Fibroblast of peridontal ligament (primary cell): ENCODE results near the gene HHIP.

Source experiments
- DNase-seq: peaks from one replicate; pipeline ENCODE4 v3.0.0-alpha.2; 2010; ENCODE audit errors: extremely low read depth

Gene HHIP

GRCh38 chr4:144645631-144646522, at the start of gene HHIP:
TSS of gene HHIP (plus strand) at chr4:144646156. CDS start at chr4:144646676, 520 bp downstream.
- DNase-seq = peak; percentile 40

- no peak for DNase-seq
These were observed 48.8 kb upstream of the HHIP start for GRCh38 chr4:144597171-144597570.

GRCh38 chr4:144599621-144600020, 46.3 kb upstream of the HHIP start:
- DNase-seq = peak; percentile 66

DNA sequence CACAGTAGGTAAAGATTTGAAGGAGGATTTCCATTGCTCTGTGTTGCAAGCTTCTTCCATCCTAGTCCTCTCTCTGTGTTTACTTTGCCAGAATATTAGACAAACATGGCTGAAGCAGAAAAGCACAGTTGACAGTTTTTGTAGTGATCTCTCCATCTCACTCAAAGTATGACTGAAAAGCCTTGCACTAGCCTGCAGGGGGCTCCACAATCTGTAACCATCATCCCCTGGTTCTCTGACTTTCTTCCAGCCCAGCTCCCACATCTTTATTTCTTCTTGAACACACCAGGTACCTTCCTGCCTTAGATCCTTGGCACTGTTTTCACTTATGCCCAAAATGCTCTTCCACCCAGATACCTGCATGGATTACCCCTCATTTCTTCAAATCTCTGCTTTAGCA, 34.1 kb upstream of the HHIP start:
- DNase-seq = peak; percentile 8

- DNase-seq = peak; percentile 8
These were observed 30.9 kb upstream of the HHIP start for GRCh38 chr4:144614850-144615585.

- DNase-seq = no peak
These were observed 24.3 kb upstream of the HHIP start for GRCh38 chr4:144621681-144622080.

DNA sequence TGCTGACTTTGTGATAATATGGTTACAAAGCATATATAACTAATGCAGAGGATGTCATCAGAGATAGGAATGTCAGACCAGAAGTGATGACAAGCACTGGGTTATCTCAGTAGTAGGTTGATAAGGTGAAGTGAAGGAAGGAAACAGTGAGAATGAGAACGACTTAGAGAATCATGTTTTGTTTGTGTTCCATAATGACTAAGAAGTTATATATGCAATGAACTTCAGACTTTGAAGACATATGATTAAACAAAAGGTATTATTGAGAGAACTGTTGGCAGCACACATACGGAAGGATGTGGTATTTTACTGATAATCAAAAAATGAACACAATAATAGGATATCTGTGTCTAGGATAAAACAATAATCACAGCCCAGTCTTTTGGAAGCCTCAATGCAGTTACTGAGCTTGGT, 18.3 kb upstream of the HHIP start:
- no peak for DNase-seq

- no peak for DNase-seq
These were observed 12.7 kb upstream of the HHIP start for GRCh38 chr4:144633215-144633614.

DNA sequence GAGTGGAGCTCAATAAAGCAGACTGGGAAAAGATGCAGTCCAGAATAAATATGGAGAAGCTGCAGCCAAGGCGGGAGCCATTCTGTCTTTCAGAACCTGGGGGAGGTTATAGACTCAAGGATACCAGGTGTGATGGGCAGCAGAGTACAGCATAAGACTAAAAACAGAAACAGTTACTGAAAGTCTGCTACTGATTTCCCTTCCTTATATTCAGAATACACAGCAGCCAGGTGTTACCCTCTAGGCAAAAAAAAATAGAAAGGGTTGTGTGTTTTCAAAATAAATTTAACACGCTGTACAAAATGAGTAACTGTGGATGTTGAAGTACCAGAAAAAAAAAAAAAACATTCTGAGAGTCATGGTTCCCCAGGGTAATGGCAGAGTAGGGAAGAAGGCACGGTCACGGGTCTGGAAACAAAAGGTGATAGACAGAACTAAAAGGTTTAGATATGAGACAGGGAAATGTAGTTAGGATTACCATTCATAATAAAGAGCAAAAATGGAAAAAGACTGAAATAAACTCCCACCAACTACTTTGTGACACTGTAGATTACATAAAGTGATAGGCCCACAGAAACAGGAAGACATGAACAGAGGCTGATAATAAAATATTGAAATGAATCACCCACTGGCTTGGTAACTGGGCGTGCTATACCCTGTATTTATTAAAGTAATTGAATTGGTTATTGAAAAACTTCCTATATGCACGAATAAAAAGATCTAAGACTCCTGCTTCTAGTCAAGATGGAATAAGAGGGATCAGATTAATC, 10.8 kb upstream of the HHIP start:
- DNase-seq = no peak

- no peak for DNase-seq
These were observed 1.4 kb upstream of the HHIP start for GRCh38 chr4:144644368-144645101.

DNA sequence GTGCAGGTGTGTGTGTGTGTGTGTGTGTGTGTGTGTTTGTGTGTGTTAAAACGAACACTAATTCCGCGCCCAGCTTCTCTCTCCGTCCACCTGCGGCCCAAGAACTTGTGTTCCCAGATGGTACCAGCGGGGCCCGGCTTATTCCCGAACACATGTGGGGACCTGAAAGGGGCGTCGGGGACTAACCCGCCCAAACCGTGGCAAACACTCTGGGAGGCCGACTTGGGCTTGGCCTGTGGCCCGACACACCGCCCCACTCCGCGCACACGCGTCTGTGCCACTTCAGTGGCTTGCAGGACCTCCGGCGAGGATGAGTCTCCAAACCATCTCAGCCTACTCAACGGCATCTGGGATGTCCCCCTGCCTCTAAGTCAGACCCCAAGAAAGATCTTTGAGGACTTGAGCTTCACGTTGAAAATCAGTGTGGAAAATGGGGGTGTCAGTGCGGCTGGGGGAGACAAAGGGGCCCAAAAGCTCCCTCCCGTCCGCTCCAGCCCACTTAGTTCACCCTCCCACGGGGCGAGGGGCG, 790 bp upstream of the HHIP start:
- no peak for DNase-seq

DNA sequence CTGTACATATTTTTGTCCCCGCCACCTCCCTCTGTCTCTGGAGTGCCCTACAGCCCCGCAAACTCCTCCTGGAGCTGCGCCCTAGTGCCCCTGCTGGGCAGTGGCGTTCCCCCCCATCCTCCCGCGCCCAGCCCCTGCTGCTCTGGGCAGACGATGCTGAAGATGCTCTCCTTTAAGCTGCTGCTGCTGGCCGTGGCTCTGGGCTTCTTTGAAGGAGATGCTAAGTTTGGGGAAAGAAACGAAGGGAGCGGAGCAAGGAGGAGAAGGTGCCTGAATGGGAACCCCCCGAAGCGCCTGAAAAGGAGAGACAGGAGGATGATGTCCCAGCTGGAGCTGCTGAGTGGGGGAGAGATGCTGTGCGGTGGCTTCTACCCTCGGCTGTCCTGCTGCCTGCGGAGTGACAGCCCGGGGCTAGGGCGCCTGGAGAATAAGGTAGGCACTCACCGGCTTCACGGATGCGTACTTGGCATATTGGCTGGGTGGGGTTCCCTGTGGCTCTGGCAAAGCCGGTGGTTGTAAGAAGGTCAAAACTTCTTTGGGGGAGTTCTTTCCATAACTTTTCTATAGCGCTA, 653 bp downstream of the HHIP start:
- DNase-seq = no peak

- DNase-seq = peak; percentile 19
These were observed 1.2 kb downstream of the HHIP start for GRCh38 chr4:144647095-144647561.

DNA sequence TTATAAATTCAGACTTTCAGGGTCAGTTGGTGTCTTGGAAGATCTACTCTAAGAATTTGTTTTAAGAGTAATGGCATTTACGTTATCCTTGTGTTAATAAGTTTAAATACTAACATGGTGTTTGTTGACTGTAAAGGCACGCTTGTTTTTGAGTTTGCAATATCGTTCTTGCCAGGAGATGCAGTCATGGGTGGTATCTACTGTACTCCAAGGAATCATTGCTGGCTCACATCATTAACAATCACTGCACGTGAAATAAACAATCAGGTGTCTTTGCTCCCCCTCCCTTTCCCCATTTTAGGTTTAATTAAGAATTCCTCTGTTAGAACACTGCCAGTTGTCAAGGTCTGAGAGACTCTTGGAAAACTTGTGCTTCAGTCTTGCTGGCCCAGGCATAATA, 1.6 kb downstream of the HHIP start:
- DNase-seq = no peak

DNA sequence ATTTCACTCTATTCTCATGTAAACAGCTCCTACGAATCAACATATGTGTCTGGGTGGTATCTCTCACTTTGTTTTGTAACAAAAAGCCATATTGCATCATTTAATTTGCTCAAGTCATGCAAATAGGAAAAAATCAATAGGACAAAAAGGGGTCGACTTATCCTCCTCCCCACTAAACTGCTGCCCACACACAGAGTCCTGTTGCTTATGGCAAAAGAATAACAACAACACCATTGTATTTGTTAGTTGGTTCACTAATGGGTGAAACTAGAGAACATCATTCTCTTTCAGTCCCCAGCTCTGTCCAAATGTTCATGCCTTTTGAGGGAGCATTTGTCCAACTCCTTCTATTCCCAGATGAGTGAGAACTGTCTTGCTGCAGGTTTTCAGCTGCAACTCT, 2.1 kb downstream of the HHIP start:
- DNase-seq = no peak

DNA sequence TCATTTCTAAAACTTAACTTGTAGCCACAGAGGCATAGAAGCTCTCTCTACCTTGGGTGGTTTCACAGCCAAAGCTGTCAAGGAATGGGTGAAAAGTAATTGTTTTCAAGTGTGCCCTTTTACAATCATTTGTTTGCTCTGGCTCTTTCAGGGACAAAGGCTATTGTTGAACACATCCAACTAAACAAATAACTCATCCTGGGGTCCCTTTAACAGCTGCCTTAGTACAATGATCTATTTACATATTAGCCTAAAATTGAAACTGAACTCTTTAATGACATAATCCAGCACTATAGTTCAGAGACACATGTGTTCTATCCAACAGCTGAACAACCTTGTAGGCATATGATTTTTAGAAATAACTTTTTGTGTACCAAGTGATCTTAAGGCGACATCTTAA, 3.7 kb downstream of the HHIP start:
- no peak for DNase-seq

DNA sequence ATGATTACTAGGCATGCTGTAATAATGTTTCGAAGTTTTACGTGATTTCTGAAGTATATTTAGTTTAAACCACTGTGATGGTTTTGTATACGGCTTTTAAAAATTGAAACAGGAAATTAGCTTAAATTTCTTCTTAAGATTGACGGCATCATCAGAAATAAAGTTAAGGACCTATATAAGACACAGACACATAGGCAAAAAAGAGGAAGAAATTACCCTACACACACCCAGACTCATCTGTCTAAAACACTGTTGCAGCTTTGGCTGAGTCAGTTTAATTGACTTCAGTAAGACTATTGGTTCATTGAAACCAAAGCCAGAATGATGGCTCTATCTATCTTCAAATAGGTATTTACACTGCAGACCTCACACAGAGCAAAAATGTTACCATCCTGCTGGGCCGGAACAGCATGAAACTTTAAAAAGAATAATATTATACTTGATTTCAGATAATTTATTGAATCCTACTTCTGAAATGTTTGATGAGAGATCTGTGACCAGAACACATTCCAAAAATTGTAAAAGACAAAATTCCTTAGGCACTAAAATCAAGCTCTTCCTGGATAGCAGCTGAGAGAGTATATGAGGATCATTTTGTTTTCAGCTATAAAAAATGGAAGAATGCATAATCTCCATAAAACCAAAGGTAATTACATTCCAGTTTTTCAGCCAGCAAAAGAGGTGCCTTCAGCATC, 4.5 kb downstream of the HHIP start:
- no peak for DNase-seq

DNA sequence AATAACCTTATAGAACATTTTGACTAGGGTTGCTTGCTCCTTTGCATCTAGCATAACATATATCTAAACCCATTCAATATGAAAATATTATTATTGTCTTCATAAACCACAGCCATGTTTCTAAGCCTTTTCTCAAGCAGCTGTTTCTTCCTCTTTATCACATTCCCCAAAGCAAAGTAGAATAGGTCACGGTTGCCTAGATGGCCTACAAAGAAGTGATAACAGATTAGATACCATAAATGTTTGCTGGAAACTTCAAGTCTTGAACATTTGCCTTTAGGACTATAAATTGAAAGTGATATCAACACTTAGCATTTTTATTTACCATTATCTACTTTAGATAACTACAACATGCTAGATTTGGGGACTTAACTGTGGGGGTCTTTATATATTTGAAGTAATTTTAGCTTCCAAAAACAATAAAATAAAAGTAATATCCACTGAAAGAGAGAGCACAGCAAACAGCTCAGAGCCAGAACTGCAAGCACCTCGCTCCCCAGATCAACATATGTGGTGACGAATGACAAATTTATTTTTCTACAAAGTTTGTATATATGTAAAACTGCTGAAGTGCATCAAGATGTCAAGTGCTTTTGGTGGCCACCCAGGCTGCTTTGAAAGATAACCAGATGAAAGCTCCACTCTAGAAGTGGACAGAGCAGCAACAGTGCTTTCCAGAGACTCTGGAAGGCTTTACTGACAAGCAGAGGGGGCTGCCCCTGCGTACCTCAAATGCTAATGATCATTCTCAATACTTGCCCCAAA, 8.0 kb downstream of the HHIP start:
- DNase-seq = no peak

- no peak for DNase-seq
These were observed 9.5 kb downstream of the HHIP start for GRCh38 chr4:144655491-144655890.
